Activated CD4-positive, CD25-positive, alpha-beta regulatory T cell (primary cell): ENCODE results near the gene EHMT1.
"Not testable (repeated sequence)": the region's sequence is repeated elsewhere in the genome, so short reads cannot be mapped to it uniquely, and the experiment has no call there.

Source experiments
- DNase-seq, 4 experiments: peaks; one replicate each; lab custom pipeline; 2025; lab: John Stamatoyannopoulos, UW

Gene EHMT1

DNA sequence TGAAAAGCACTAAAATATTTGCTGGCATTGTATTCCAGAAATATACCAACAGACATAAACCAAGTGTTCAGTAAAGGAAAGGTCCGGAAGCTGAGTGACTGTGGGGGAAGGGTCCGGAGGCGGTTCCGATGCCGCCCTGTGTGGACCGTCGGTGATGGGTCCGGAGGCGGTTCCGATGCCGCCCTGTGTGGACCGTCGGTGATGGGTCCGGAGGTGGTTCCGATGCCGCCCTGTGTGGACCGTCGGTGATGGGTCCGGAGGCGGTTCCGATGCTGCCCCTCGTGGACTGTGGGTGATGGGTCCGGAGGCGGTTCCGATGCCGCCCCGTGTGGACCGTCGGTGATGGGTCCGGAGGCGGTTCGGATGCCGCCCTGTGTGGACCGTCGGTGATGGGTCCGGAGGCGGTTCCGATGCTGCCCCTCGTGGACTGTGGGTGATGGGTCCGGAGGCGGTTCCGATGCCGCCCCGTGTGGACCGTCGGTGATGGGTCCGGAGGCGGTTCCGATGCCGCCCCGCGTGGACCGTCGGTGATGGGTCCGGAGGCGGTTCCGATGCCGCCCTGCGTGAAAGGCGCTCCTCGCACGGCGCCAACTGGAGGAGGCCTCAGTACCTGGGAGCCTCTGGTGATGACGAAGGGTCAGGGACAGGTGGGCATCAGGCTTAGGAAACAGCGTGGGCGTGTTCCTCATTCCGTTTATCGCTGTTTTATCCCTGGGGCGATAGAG is 191.1 kb downstream of the EHMT1 start:
- DNase-seq = not testable (repeated sequence)

DNA sequence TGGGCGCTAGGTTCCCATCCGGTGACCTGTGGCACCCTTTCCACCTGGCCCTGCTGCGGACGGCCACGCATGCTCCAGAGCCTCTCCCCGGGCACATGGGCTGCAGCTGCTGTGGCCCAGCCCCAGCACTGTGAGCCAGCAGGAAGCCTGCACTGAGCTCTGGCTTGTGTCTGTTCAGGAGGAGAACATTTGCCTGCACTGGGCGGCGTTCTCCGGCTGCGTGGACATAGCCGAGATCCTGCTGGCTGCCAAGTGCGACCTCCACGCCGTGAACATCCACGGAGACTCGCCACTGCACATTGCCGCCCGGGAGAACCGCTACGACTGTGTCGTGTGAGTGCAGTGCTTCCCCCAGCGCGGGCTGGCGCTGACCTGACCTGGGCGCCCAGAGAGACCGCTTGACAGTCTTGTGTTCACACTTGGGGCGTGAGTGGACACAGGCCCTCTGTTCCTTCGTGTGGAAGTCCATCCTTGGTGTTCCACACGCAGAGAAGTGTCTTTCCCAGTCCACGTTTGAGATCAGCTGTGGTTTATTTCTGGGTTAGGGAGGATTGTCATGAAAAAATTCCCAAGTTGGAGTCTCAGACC is 192.6 kb downstream of the EHMT1 start:
- DNase-seq = no peak

GRCh38 chr9:137812356-137813023 is 193.7 kb downstream of the EHMT1 start:
- no peak for DNase-seq

DNA sequence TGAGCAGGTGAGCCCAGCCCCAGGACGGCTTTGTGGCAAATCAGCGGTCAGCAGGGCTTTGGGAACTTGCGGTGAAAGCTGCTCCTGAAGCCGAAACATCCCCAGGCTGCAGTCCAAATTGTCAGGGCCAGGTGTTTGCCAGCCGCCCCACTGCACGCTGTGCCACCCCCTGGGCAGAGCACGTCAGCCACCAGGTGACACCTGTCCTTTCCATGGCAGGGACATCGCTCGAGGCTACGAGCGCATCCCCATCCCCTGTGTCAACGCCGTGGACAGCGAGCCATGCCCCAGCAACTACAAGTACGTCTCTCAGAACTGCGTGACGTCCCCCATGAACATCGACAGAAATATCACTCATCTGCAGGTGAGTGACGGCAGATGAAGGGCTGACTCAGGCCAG is 194.4 kb downstream of the EHMT1 start:
- no peak for DNase-seq

- DNase-seq = no peak
Observed at GRCh38 chr9:137813651-137814415, 195.0 kb downstream of the EHMT1 start.

- DNase-seq = no peak
Observed at GRCh38 chr9:137814436-137814835, 195.6 kb downstream of the EHMT1 start.

GRCh38 chr9:137814841-137815240 is 196.0 kb downstream of the EHMT1 start:
- no peak for DNase-seq

DNA sequence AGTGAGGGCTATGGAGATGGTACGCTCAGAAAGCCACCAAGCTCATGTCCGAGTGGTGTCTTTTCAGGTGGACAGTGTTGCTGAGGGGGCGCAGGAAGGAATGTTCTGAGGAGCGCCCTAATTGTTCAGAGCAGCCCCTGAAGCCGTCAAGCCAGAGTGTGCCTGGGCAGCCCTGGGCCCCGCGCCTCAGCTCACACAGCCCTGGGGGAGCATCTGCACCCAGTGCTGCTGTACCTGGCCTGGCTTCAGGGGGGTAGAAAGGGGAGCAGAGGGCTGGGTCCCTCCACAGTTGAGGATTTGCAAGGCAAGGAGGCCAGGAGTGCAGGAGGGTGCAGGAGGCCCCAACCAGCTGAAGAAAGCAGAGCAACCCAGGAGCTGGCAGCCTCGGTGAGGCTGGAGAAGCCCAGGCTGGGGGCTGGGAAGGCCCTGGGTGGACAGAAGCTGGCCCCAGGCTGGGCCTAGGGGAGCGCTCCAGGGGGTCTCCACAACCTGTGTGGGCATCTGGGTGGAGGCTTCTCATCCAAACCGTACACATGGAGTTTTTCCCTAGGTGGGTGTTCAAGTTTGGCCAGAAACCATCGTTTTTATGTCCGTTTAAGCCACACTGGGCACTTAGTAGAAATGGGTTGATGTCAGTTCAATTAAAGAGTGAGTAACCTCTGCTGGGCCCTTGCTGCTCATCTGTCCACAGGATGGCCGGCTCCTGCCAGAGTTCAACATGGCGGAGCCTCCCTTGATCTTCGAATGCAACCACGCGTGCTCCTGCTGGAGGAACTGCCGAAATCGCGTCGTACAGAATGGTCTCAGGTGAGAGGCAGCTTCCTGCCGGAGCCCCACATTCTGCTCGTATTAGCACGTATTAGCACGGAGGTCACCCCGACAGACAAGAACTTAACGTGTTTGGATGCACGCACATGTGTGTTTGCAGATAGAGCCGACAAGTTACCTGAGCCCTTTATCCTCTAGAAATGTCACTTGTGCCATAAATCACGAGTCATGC is 196.8 kb downstream of the EHMT1 start:
- no peak for DNase-seq

DNA sequence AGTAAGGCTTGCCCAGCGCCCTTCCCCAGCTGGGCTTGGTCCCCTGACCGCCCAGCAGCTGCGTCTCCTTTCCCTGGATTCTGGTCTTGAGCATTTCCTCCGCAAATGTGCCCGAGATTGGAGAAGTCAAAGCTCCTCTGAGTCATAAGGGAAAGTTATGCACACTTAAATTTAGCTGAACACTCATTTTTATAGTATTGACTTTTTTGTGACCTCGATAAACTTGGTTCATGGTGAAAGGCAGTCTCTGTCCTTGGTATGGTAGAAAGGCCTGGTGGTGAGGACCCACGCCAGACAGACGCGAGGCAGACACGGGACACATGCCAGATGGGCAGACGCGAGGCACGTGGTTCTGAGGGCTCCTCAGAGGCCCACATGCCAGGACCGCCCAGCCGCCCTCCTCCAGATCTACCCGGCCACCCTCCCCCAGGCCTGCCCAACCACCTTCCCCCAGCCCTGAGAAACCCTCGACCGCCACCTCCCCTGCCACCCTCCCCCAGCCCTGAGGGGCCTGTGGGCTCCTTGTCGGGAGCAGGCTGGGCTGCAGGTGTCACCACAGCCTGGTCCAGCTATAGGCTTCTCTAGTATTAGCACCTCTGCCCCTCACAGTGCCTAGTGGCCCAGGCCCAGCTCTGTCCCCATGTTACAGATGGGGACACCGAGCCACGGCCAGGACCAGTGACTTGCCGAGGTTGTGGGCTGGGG is 197.9 kb downstream of the EHMT1 start:
- no peak for DNase-seq

DNA sequence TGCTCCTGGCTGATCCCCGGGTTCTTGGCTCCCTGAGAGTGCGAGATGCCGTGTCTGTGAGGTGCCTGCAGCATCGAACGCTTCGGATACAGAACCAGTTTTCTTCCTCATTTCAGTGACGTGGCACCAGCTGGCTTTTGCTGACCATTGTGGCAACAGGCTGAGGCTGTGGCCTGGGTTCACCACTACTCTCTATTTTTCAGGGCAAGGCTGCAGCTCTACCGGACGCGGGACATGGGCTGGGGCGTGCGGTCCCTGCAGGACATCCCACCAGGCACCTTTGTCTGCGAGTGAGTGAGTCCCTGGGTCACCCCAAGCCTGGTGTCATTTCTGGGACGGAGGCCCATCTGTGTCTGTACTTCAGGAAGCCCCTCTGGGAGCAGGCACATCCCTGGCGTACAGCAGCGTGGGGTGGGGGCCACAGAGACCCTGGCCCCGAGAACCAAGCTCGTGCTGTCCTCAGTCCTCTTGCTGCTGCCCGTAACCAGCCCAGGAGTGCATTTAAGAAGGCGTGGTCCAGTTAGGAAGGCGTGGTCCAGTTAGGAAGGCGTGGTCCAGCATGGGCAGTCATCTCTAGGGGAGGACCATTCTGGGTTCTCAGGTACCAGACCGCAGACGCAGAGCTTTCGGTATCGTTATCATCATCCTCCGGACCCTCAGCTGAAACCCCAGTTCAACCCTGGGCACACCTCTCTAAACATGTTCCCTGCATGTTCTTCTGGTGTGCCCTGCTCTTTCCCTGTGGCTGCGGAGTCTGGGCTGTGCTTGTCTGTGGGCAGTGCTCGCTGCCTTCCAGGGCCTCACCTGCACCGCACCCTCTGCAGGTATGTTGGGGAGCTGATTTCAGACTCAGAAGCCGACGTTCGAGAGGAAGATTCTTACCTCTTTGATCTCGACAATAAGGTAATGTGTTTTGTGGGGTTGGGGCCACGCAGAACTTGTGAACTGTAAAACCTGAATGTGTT is 198.7 kb downstream of the EHMT1 start:
- no peak for DNase-seq

GRCh38 chr9:137818286-137818685 is 199.5 kb downstream of the EHMT1 start:
- DNase-seq = no peak

DNA sequence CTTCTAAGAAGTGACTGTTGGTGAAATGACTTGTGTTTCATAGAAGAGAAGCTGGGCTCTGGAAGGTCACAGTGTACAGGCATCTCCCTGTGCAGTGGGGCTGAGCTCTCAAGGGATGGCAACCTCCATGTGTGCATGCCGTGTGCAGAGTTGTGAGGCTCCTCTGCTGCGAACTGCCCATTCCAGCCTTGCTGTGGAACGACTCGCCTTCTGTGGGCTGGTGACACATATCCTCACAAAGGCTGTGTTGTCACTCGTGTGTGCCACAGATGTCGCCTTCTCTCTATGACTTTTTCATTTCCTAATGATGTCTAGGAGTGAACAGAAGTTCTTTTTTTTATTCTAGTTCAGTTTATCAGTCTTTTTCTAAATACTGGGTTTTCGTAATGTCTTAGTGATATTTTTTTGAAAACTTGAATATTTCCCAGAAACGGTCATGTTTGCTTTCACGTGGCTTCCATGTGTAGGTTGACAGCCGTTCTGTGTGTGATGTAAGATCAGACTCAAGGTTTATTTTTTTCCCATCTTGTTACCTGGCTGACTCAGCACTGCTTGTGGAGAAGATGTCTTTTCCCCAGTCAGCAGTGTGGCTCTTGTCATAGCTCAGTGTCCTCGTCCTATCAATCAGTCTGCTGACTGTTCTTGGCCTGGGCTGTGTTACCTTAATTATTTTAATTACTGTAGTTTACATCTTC is 201.5 kb downstream of the EHMT1 start:
- DNase-seq = no peak

GRCh38 chr9:137823986-137824771 is 205.4 kb downstream of the EHMT1 start:
- no peak for DNase-seq

- DNase-seq = no peak
Observed at GRCh38 chr9:137825324-137825989, 206.7 kb downstream of the EHMT1 start.

- DNase-seq = no peak
Observed at GRCh38 chr9:137827908-137828526, 209.2 kb downstream of the EHMT1 start.

- no peak for DNase-seq
Observed at GRCh38 chr9:137828527-137829259, 209.9 kb downstream of the EHMT1 start.
